ENCODE measurements around the gene MT3.
"Not testable (repeated sequence)": the region's sequence is repeated elsewhere in the genome, so short reads cannot be mapped to it uniquely, and the experiment has no call there.

The MT3 gene

GRCh38 chr16:56580391-56581048 lies 8.8 kb upstream of the MT3 start:
- DNase-seq (ENCODE audit: low spot score), result no peak

- DNase-seq (ENCODE audit: low spot score), result not testable (repeated sequence)
Observed at GRCh38 chr16:56582911-56583310, 6.4 kb upstream of the MT3 start.

GRCh38 chr16:56583351-56584168 lies 5.8 kb upstream of the MT3 start:
- no peak for DNase-seq (ENCODE audit: low spot score)

GRCh38 chr16:56584276-56584675 lies 5.1 kb upstream of the MT3 start:
- DNase-seq (ENCODE audit: low spot score), result no peak

GRCh38 chr16:56588781-56589140 lies 567 bp upstream of the MT3 start:
- no peak for DNase-seq (ENCODE audit: low spot score)

GRCh38 chr16:56591377-56592060 lies 2.2 kb downstream of the MT3 start:
- DNase-seq (ENCODE audit: low spot score), result no peak

GRCh38 chr16:56593573-56594291 lies 4.4 kb downstream of the MT3 start:
- no peak for DNase-seq (ENCODE audit: low spot score)

GRCh38 chr16:56594292-56594619 lies 4.9 kb downstream of the MT3 start:
- no peak for DNase-seq (ENCODE audit: low spot score)

- DNase-seq (ENCODE audit: low spot score), result peak; percentile 88
Observed at GRCh38 chr16:56600398-56600999, 11.2 kb downstream of the MT3 start.

- peak; percentile 54 for DNase-seq (ENCODE audit: low spot score)
Observed at GRCh38 chr16:56601325-56601724, 12.0 kb downstream of the MT3 start.

- DNase-seq (ENCODE audit: low spot score), result peak; percentile 60
Observed at GRCh38 chr16:56603589-56603988, 14.3 kb downstream of the MT3 start.

GRCh38 chr16:56604966-56605365 lies 15.6 kb downstream of the MT3 start:
- DNase-seq (ENCODE audit: low spot score), result no peak

- no peak for DNase-seq (ENCODE audit: low spot score)
Observed at GRCh38 chr16:56605475-56605874, 16.1 kb downstream of the MT3 start.

GRCh38 chr16:56606071-56606475 lies 16.7 kb downstream of the MT3 start:
- no peak for DNase-seq (ENCODE audit: low spot score)

GRCh38 chr16:56606476-56607108 lies 17.3 kb downstream of the MT3 start:
- DNase-seq (ENCODE audit: low spot score), result no peak

- no peak for DNase-seq (ENCODE audit: low spot score)
Observed at GRCh38 chr16:56607109-56607618, 17.8 kb downstream of the MT3 start.

GRCh38 chr16:56607675-56608042 lies 18.3 kb downstream of the MT3 start:
- no peak for DNase-seq (ENCODE audit: low spot score)

- DNase-seq (ENCODE audit: low spot score), result peak; percentile 92
Observed at GRCh38 chr16:56608043-56608875, 18.9 kb downstream of the MT3 start, which contains the start of gene MT2A. TSS of gene MT2A (plus strand) at chr16:56608584. CDS start at chr16:56608656, 72 bp downstream.

- no peak for DNase-seq (ENCODE audit: low spot score)
Observed at GRCh38 chr16:56608876-56609462, 19.6 kb downstream of the MT3 start.

GRCh38 chr16:56609463-56609921 lies 20.2 kb downstream of the MT3 start:
- no peak for DNase-seq (ENCODE audit: low spot score)
